Ovary (tissue), 3 donors: ENCODE data around the gene COA7.

ENCODE experiments used
- CTCF ChIP-seq, 3 donors: fragments of 450-650 bp in 2 of 3; fragments of 200-600 bp in 1 of 3; IDR thresholded peaks; one replicate each; pipeline versions ENCODE4 v1.5.1 to v1.8.0; 2016 to 2022; ENCODE audit warnings: antibody characterized with exemption in 3 of 3, mild to moderate bottlenecking in 1 of 3
- EP300 ChIP-seq: sonication (generic); formaldehyde crosslinking; IDR thresholded peaks from one replicate; pipeline ENCODE4 v1.6.1; 2017; ENCODE audit warnings: antibody characterized with exemption
- POLR2A ChIP-seq: fragments of 450-650 bp; IDR thresholded peaks from one replicate; pipeline ENCODE4 v1.6.1; 2017; ENCODE audit warnings: antibody characterized with exemption, mild to moderate bottlenecking, moderate library complexity
- donor health status: DM: no; HTN: no; CAD: no.

DNA sequence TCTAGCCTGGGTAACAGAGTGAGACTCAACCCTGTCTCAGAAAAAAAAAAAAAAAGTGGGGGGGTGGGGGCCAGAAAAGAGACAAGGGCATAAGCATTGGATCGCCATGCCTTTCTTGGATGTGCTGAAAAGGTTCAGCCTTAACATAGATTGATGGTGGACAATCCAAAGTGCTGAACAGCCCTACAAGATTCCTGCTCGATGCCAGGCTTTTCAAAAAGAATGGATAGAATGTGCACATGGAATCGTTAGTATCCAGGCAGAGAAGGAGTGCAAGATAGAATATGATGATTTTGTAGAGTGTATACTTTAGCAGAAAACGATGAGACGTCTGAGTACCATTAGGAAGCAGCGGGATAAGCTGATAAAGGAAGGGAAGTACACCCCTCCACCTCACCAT lies 10.9 kb upstream of the COA7 start:
- TF ChIP-seq CTCF (IDR thresholded peaks at IDR 0.05) (no peak), POLR2A (no peak), EP300 (no peak)
